NCI-H2029 treated with DMSO at 0.1 percent for 48 hours (cell line): ENCODE results near the gene NUMBL.
"Not testable (repeated sequence)": the region's sequence is repeated elsewhere in the genome, so short reads cannot be mapped to it uniquely, and the experiment has no call there.

Source experiments
- DNase-seq: peaks from one replicate; lab custom pipeline; 2025; lab: John Stamatoyannopoulos, UW

NUMBL gene

DNA sequence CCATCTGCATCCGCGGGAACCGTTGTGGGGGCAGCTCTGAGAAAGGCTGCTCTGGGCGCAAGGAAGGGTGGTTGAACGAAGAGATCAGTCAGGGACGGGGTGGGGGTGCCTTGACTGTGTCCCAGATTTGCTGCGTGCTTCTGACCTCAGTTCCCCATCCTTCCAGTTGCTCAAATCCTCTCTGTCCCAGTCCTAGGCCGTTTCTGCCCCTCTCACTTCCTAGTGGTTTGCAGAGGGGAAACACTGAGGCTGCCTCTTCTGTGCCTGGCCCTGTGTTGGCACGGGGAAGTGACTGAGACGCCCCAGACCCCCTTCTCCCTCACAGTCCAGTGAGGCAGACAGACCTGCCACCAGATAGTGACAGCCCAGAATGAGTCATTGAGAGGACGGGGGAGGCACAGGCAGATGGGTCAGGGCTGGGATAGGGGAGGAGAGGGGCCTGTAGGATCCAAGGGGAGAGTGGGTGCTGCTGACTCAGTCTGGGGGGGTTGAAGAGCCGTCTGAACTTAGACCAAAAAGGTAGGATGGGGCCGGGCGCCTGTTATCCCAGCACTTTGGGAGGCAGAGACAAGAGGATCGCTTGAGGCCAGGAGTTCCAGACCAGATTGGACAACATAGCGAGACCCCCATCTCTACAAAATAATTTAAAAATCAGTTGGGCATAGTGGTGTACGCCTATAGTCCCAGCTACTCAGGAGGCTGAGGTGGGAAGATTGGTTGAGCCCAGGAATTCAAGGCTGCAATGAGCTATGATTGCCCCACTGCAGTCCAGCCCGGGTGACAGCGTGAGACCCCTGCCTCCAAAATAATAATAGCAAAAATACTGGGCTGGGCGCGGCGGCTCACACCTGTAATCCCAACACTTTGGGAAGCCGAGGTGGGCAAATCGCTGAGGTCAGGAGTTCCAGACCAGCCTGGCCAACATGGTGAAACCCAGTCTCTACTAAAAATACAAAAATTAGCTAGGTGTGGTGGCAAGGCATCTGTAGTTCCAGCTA, 26.5 kb downstream of the NUMBL start:
- DNase-seq = no peak

DNA sequence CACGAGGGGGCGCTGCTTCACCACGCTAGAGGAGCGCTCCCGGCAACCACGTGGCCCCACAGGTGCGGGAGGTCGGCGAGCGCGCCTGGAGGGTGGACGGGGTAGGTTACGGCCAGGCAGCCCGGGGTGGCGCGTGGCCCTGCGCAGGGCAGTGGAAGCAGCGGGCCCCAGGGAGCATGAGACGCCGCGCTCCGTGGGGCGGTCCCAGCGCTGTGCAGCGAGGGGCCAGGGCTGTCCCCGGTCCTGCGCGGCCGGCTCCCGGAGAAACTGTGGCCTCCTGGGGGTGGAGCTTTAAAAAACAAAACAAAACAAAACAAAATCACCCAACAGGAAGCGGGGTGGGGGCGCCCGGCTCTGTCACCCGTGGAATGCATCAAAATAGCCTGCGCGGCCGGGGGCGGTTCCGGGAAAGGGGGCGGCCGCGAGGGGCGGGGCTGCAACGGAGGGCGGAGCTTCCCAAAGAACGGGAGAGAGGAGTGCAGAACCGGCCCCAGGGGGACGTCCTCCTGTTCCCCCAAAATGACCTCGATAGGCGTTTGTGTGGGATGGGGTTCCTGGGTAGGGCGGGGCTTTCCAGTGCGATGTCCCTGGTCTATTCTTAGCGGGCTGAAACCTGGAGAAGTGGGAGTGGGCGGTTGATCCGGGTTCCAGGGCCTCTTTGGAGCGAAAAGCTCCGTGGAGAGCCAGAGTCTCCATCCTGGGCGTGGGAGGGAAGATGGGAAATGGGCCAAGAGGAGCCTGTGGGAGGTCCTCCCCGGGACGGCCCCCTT, 27.3 kb downstream of the NUMBL start:
- peak; percentile 36 for DNase-seq

DNA sequence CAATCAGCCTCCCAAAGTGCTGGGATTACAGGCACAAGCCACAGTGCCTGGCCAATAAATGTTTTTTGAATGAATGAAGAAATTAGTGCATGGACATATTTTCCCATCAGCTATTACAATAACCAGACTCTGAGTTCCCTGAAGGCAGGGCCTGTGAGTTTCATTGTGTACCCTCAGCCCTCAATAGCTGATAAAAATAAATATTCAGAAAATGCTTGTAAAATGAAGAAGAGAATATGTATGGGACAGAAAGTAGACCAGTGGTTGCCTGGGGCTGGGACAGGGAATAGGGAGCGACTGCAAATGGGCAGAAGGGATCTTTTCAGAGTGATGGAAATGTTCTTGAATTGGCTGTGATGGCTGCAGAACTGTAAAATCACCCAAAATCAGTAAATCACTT, 28.8 kb downstream of the NUMBL start:
- DNase-seq = no peak

DNA sequence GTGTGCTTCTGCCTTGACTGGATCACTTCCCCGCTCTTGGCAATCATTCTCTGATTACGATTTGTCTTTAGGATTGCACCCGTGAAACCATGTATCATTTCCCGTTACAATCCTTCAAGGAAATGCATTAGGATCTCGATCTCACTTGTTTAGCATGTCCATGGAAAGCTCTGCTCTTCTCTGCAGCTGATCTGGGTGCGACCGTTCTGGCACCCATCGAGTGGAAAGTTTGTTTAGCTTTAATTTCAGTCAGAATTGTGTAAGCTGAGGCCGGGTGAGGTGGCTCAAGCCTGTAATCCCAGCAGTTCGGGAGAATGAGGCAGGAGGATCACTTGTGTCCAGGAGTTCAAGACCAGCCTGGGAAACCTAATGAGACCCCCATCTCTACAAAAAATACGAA, 30.9 kb downstream of the NUMBL start:
- DNase-seq = no peak

DNA sequence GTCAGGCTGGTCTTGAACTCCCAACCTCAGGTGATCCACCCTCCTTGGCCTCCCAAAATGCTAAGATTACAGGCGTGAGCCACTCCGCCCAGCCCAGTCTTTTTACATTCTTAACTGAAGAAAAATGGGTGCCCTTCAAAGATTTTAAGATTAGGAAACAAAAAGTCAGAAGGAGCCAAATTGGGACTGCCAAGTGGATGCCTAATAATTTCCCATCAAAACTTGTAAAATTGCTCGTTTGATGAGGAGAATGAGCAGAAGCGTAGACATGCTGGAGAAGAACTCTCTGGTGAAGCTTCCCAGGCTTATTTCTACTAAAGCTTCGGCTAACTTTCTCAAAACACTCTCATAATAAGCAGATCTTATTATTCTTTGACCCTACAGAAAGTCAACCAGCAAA, 31.3 kb downstream of the NUMBL start:
- DNase-seq = no peak

DNA sequence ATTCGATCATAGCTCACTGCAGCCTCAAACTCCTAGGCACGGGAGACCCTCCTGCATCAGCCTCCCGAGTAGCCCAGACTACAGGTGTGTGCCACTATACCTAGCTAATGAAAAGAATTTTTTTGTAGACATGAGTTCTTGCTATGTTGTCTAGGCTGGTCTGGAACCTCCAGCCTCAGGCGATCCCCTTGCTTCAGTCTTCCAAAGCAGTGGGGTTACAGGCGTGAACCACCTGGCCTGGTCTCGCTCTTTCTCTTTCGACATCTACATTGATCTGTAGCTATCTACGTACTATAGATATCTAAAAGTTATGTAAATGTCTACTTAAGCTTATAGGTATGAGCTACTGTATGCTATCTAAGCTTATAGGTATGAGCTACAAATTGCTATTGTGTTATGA, 32.4 kb downstream of the NUMBL start:
- DNase-seq = no peak

DNA sequence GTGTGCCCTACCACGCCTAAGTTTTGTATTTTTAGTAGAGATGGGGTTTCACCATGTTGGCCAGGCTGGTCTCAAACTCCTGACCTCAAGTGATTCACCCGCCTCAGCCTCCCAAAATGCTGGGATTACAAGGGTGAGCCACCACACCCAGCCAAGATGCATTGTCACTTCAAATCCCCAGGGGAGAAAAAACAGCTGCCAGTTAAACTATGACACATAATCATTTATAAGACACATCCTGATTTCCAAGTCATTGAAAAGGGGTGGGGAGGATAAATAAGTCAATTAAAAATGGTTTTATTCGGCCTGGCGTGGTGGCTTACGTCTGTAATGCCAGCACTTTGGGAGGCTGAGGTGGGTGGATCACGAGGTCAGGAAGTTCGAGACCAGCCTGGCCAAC, 34.8 kb downstream of the NUMBL start:
- DNase-seq = not testable (repeated sequence)

DNA sequence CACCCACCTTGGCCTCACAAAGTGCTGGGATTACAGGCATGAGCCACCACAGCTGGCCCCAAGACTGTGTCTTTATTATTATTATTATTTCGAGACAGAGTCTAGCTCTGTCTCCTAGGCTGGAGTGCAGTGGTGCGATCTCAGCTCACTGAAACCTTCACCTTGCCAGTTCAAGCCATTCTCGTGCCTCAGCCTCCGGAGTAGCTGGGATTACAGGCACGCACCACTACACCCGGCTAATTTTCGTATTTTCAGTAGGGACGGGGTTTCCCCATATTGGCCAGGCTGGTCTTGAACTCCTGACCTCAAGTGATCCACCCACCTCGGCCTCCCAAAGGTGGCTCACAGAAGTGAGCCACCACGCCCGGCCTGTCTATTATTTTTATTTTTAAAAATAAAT, 38.1 kb downstream of the NUMBL start:
- DNase-seq = not testable (repeated sequence)

DNA sequence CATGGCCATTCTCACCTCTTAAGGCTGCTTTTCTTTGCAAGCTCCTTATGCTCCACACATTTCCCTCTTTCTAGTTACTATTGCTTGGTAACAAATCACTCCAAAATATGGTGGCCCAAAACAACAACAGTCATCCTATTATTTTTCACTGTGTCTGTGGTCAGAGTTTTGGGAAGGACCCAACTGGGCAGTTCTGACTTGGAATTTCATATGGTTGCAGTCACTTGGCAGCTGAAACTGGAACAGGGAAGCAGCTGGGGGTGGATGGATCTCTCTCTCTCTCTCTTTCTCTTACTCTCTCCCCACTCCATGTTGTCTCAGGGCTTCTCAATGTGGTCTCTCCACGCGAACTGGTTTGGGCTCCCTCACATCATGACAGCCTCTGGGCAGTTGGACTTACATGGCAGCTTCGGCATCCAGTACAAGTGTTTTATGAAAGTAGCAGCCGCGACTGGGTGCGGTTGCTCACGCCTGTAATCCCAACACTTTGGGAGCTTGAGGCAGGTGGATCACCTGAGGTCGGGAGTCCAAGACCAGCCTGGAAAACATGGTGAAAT, 39.6 kb downstream of the NUMBL start:
- no peak for DNase-seq

DNA sequence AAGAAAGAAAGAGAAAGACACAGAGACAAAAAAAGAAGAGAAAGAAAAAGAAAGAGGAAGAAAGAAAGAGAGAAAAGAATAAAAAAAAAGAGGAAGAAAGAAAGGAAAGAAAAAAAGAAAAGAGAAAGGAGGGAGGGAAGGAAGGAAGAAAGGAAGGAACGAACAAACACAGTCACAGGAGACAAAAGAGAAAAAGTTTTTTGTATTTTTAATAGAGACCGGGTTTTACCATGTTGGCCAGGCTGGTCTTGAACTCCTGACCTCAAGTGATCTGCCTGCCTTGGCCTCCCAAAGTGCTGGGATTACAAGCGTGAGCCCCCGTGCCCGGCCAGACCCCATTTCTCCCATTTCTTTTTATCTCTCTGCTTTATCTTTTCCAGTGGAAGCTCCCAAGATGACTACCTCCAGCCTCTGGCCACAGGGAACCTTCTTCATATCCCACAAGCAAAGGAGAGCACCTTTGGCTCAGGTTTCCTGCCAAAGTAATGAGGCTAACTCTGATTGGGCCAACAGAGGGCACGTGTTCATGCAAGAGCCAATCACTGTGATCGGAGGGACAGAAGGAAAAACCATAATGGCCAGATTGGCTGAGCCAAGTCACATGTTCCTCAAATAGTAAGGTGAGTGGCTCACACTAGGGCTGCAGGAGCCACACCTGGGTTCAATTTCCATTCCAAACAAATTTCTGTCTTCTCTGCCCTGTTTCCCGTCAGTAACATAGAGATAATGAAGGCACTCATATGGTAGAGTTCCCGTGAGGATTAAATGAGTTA, 40.4 kb downstream of the NUMBL start:
- not testable (repeated sequence) for DNase-seq

DNA sequence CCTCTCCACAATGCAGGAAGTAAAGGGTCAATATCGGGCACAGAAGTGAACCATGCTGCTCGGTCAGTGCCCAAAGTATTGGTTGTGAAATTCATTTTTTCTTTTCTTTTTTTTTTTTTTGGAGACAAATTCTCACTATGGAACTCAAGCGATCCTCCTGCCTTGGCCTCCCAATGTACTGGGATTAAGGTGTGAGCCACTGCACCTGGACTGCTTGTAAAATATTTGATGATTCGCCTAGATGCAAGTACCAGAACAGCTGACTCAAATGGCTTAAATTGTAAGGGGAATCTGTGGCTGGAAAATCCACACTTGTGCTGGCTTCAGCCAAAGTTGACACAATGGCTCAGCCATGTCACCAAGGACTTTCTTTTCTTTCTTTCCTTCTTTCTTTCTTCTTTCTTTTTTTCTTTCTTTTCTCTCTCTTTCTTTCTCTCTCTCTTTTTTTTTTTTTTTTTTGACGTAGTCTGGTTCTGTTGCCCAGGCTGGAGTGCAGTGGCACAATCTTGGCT, 43.7 kb downstream of the NUMBL start:
- no peak for DNase-seq

DNA sequence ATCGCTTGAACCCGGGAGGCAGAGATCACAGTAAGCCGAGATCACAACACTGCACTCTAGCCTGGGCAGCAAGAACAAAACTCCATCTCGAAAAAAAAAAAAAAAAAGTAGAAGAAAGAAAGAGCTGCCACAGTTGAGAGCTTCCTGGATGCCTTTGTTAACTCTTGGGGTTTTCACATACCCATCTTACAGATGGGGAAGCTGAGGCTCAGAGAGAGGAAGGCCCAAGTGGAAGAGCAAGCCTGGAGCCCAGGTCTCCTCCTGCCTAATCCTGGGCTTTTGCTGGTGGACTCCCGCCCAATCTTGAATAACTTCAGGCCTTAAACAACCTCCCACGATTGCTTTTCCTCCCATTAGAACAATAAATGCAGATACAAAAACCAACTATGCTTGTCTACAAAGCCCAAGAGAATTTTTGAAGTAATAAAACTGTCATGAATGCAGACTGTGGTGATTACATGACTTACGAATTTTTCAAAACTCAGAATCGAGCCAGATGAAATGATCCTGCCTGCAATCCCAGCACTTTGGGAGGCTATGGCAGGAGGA, 47.6 kb downstream of the NUMBL start:
- DNase-seq = no peak

DNA sequence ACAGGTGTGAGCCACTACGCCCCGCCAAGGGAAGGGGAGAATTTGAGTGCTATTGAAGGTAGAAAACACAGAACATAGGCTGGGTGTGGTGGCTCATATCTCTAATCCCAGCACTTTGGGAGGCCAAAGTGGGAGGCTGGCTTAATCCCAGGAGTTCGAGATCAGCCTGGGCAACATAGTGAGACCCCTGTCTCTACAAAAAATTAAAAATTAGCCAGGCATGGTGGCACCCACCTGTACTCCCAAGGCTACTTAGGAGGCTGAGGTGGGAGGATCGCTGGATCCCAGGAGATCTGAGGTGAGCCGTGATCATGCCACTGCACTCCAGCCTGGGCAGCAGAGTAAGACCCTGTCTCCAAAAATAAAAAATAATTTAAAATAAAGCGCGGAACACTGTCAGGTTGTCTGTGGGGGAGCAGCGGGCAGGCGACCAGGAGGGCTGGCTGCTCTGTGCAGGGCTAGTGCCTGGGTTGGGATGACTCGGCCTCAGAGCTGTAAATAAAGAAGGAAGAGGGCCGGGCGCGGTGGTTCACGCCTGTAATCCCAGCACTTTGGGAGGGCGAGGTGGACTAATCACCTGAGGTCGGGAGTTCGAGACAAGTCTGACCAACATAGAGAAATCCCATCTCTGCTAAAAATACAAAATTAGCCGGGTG, 48.3 kb downstream of the NUMBL start:
- no peak for DNase-seq

DNA sequence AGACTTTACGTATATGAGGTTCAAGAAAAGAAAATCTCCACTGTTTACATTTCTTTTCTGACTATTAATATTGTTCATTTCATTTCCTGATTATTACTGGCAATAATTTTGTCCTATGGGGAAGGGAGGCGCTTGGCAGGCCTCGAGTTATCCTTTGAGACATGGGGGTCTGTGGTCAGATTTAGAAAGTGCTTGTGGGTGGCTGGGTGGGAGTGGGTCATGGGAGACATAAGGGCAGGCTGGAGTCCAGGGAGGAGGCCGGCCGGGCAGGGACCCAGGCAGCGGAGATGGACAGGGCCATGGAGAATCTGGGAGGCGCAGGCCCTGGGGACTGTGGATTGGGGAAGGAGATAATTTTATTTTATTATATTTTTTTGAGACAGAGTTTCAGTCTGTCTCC, 49.2 kb downstream of the NUMBL start:
- no peak for DNase-seq

DNA sequence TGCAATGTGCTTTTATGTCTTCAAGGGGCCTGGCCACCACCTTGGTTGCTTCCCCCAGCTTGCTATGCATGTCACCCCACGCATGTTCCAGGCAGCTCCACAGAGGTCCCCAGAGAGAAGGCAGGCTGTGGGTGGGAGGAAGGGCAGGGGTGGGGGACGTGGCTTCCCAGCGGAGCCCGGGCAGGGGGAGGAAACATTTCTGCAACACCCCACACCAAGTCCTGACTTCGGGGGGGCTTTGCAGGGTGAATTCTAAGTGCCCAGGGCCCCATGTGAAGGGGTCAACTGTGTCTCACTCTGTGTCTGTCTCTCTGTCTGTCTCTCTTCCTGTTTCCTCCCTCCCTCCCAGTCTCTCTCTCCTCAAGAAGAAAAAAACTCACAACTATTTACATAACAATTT, 49.7 kb downstream of the NUMBL start:
- no peak for DNase-seq

DNA sequence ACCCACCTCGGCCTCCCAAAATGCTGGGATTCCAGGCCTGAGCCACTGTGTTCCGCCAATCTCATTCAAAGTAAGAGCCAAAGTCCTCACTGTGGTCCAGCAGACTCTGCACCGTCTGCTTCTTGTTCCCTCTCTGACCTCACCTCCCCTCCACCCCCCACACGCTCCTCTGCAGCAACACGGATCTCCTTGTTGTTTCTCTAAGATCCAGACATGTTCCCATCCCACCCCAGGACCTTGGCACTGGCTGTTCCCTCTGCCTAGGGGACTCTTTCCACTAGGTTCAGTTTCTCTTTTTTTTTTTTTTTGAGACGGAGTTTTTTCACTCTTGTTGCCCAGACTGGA, 50.8 kb downstream of the NUMBL start:
- no peak for DNase-seq

DNA sequence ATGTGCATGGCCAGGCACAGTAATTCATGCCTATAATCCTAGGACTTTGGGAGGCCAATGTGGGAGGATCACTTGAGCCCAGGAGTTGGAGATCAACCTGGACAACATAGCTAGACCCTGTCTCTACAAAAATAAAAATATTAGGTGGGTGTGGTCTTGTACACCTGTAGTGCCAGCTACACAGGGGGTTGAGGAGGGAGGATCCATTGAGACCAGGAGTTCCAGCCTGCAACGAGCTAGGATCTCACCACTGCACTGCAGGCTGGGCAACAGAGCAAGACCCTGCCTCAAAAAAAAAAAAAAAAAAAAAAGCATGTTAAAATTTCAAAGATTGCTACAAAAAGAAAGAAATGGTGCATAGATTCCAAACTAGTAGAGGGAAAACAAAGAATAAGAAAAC, 52.1 kb downstream of the NUMBL start:
- DNase-seq = no peak

DNA sequence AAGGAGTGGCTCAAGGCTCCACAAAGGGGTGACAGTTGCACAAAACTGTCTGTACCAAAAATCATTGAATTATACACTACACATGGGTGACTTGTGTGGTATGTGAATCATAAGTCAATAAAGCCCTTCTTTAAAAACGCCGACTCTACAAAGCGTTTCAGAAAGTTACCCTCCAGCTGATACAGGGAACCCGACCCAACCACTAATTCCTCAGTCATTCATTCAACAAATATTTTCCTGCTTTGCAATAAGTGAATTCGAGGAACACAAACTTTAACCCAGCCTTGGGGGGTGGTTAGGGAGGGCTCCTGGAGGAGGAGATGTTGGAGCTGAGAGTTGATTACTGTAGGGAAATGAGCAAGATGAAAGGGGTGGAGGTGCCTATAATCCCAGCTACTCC, 57.2 kb downstream of the NUMBL start:
- DNase-seq = no peak

DNA sequence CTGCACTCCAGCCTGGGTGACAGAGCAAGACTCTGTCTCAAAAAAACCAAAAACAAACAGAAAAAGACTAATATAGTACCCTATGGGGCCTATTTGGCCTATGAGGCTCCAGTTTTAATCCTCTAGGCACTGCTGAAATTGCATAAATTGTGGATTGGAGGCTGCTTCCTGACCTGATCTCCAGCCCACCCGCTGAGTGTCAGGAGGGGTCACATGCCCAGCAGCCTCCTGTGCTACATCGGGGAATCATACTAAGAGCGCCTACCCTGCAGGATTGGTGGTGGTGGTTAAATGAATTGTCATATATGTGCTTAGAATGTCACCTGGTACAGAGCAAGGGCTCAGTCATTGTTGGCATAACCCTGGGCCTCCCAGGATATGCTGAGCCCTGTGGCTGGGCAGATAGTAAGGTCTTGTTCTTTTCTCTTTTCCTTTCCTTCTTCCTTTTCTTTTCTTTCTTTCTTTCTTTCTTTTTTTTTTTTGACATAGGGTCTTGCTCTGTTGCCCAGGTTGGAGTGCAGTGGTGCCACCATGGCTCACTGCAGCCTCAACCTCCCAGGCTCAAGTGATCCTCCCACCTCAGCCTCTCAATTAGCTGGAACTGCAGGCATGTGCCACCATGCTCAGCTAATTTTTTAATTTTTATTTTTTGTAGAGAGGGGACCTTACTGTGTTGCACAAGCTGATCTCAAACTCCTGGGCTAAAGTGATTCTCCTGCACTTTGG, 58.0 kb downstream of the NUMBL start:
- no peak for DNase-seq

DNA sequence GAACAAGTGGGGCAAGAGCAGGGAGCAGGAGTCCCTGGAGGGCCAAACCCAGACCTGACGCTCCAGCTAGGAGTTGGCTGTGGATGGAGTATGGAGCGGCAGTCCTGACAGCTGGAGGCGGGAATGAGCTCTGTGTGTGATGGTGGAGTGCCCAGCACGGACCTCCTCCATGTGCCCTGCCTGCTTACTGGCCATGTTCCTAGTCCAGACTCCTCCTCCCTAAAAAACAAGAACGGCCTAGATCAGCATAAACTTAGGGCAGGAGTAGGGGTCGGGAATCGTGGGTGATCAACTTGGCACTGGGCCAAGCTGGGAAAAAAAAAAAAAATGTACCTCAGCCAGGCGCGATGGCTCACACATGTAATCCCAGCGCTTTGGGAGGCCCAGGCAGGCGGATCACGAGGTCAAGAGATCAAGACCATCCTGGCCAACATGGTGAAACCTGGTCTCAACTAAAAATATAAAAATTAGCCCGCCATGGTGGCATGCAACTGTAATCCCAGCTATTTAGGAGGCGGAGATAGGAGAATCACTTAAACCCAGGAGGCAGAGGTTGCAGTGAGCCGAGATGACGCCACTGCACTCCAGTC, 59.8 kb downstream of the NUMBL start:
- DNase-seq = no peak
